HG02973 (cell line): ENCODE data around the gene ZNF462.
"Not testable (repeated sequence)": the region's sequence is repeated elsewhere in the genome, so short reads cannot be mapped to it uniquely, and the experiment has no call there.

Source experiments
- ATAC-seq: cut with Tn5 transposase; IDR thresholded peaks from one replicate; pipeline ENCODE4 v1.9.1; 2021; ENCODE audit warnings: moderate library complexity; ENCODE audit not compliant: unreplicated experiment

Gene ZNF462

GRCh38 chr9:106862821-106863720, at the start of gene ZNF462:
ZNF462 (plus strand) TSS chr9:106863166; CDS start chr9:106923384, 60,218 bp downstream.
- ATAC-seq = no peak

GRCh38 chr9:106816524-106816923, 46.4 kb upstream of the ZNF462 start:
- no peak for ATAC-seq

GRCh38 chr9:106818034-106818433, 44.9 kb upstream of the ZNF462 start:
- no peak for ATAC-seq

GRCh38 chr9:106820866-106821265, 42.1 kb upstream of the ZNF462 start:
- ATAC-seq = no peak

- no peak for ATAC-seq
Observed at GRCh38 chr9:106828070-106828469, 34.9 kb upstream of the ZNF462 start.

GRCh38 chr9:106828965-106829364, 34.0 kb upstream of the ZNF462 start:
- no peak for ATAC-seq

- no peak for ATAC-seq
Observed at GRCh38 chr9:106829666-106830408, 33.1 kb upstream of the ZNF462 start.

- ATAC-seq = no peak
Observed at GRCh38 chr9:106830527-106831150, 32.3 kb upstream of the ZNF462 start.

- ATAC-seq = no peak
Observed at GRCh38 chr9:106834888-106835287, 28.1 kb upstream of the ZNF462 start.

- ATAC-seq = no peak
Observed at GRCh38 chr9:106835840-106836239, 27.1 kb upstream of the ZNF462 start.

- no peak for ATAC-seq
Observed at GRCh38 chr9:106843371-106843770, 19.6 kb upstream of the ZNF462 start.

- no peak for ATAC-seq
Observed at GRCh38 chr9:106846307-106846706, 16.7 kb upstream of the ZNF462 start.

- no peak for ATAC-seq
Observed at GRCh38 chr9:106846857-106847256, 16.1 kb upstream of the ZNF462 start.

GRCh38 chr9:106851640-106852039, 11.3 kb upstream of the ZNF462 start:
- not testable (repeated sequence) for ATAC-seq

- no peak for ATAC-seq
Observed at GRCh38 chr9:106857811-106858470, 5.0 kb upstream of the ZNF462 start.

- ATAC-seq = no peak
Observed at GRCh38 chr9:106859957-106860720, 2.8 kb upstream of the ZNF462 start.

GRCh38 chr9:106860721-106861639, 2.0 kb upstream of the ZNF462 start:
- ATAC-seq = no peak

GRCh38 chr9:106861640-106862109, 1.3 kb upstream of the ZNF462 start:
- no peak for ATAC-seq
